ENCODE measurements around the gene PLPPR1. TPM values are rescaled to one million over a fixed set of nuclear protein-coding genes. Genes with fewer than 3 reads are reported as not detected.

PLPPR1 gene
- total and polyA plus RNA-seq, 2 experiments from 2014 or later = 1.3 to 3.7 TPM

DNA sequence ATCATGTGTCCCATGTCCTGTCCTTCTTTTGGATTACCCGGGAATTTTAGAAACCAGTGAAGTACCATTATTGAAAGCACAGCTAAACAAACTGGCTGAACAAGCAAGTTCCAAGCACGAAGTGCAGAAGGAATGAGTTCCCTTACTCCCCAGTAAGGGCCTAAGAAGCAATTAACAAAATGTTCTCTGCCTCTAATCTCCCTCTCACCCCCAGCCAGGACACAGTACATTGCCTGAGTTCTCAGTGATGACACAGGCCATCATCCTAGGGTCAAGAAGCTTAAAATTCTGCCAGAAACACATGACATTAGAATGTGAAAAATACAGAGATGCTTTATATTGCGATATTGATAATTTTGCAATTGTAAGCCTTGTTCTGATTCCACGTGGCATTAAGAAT is 118.0 kb downstream of the PLPPR1 start:
- no peaks in the 10 kb centered on the region for H3K27me3 Mint-ChIP-seq (ENCODE audit: insufficient read depth, low read depth, poor library complexity)
- Histone ChIP-seq H3K79me2 (replicated peaks; ENCODE audit: insufficient read depth) (no peaks in the 10 kb centered on the region), H3F3A (replicated peaks; ENCODE audit: low read depth) (no peaks in the 10 kb centered on the region), H3K4me1 (ENCODE audit: insufficient read depth) (peaks cover 19% of the 10 kb centered on the region), H3K4me2 (no peak overlapping the region), H4K20me1 (replicated peaks; ENCODE audit: insufficient read depth) (no peaks in the 10 kb centered on the region), H3K27me3 (ENCODE audit: insufficient read depth) (no peaks in the 10 kb centered on the region), H3K4me3 (no peak overlapping the region), H3K36me3 (ENCODE audit: insufficient read depth) (no peaks in the 10 kb centered on the region), H2AFZ (no peak overlapping the region), H3K9me2 (ENCODE audit: insufficient read depth) (peaks cover 2% of the 10 kb centered on the region; the same call in 1 of the 2 replicates), H3K27ac (ENCODE audit: low read depth) (no peak overlapping the region)
- DNase-seq (ENCODE audit: low spot score) (no peak), ATAC-seq (no peak)
- H3K4me1 Mint-ChIP-seq = peaks cover 25% of the 10 kb centered on the region
- peaks cover 11% of the 10 kb centered on the region; the same call in 2 of the 3 replicates for H3K36me3 Mint-ChIP-seq (ENCODE audit: low read depth)
- peaks cover 16% of the 10 kb centered on the region; the same call in 2 of the 3 replicates for H3K9me3 Mint-ChIP-seq
- no peak overlapping the region for H3K4me3 Mint-ChIP-seq
- no peak overlapping the region for H3K27ac Mint-ChIP-seq
- TF ChIP-seq, protein P1, sequence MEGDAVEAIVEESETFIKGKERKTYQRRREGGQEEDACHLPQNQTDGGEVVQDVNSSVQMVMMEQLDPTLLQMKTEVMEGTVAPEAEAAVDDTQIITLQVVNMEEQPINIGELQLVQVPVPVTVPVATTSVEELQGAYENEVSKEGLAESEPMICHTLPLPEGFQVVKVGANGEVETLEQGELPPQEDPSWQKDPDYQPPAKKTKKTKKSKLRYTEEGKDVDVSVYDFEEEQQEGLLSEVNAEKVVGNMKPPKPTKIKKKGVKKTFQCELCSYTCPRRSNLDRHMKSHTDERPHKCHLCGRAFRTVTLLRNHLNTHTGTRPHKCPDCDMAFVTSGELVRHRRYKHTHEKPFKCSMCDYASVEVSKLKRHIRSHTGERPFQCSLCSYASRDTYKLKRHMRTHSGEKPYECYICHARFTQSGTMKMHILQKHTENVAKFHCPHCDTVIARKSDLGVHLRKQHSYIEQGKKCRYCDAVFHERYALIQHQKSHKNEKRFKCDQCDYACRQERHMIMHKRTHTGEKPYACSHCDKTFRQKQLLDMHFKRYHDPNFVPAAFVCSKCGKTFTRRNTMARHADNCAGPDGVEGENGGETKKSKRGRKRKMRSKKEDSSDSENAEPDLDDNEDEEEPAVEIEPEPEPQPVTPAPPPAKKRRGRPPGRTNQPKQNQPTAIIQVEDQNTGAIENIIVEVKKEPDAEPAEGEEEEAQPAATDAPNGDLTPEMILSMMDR (conservative IDR thresholded peaks at IDR 0.05; ENCODE audit: low read depth in 2 of 2) = no peak
- TF ChIP-seq STAT1 (IDR thresholded peaks at IDR 0.05; ENCODE audit: unreplicated experiment) (no peak), EZH2 (IDR thresholded peaks at IDR 0.05; ENCODE audit: low read depth, unreplicated experiment) (no peak), EZH2phosphoT487 (IDR thresholded peaks at IDR 0.05; ENCODE audit: unreplicated experiment) (no peak), ZNF114 (CRISPR knock-in tag; IDR thresholded peaks at IDR 0.05) (no peak), NANOG (IDR thresholded peaks at IDR 0.05; ENCODE audit: borderline replicate concordance) (no peak), ZNF331 (CRISPR knock-in tag; IDR thresholded peaks at IDR 0.05; ENCODE audit: low read depth) (no peak), POLR2AphosphoS5 (IDR thresholded peaks at IDR 0.05; ENCODE audit: low read depth) (no peak), CREB1 (CRISPR knock-in tag; IDR thresholded peaks at IDR 0.05; ENCODE audit: low read depth) (no peak), JUNB (IDR thresholded peaks at IDR 0.05; ENCODE audit: unreplicated experiment) (no peak)
- TF ChIP-seq, protein P2, sequence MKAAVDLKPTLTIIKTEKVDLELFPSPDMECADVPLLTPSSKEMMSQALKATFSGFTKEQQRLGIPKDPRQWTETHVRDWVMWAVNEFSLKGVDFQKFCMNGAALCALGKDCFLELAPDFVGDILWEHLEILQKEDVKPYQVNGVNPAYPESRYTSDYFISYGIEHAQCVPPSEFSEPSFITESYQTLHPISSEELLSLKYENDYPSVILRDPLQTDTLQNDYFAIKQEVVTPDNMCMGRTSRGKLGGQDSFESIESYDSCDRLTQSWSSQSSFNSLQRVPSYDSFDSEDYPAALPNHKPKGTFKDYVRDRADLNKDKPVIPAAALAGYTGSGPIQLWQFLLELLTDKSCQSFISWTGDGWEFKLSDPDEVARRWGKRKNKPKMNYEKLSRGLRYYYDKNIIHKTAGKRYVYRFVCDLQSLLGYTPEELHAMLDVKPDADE (IDR thresholded peaks at IDR 0.05) = no peak
- TF ChIP-seq, protein P3, sequence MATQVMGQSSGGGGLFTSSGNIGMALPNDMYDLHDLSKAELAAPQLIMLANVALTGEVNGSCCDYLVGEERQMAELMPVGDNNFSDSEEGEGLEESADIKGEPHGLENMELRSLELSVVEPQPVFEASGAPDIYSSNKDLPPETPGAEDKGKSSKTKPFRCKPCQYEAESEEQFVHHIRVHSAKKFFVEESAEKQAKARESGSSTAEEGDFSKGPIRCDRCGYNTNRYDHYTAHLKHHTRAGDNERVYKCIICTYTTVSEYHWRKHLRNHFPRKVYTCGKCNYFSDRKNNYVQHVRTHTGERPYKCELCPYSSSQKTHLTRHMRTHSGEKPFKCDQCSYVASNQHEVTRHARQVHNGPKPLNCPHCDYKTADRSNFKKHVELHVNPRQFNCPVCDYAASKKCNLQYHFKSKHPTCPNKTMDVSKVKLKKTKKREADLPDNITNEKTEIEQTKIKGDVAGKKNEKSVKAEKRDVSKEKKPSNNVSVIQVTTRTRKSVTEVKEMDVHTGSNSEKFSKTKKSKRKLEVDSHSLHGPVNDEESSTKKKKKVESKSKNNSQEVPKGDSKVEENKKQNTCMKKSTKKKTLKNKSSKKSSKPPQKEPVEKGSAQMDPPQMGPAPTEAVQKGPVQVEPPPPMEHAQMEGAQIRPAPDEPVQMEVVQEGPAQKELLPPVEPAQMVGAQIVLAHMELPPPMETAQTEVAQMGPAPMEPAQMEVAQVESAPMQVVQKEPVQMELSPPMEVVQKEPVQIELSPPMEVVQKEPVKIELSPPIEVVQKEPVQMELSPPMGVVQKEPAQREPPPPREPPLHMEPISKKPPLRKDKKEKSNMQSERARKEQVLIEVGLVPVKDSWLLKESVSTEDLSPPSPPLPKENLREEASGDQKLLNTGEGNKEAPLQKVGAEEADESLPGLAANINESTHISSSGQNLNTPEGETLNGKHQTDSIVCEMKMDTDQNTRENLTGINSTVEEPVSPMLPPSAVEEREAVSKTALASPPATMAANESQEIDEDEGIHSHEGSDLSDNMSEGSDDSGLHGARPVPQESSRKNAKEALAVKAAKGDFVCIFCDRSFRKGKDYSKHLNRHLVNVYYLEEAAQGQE (IDR thresholded peaks at IDR 0.05; ENCODE audit: unreplicated experiment) = no peak
- TF ChIP-seq, protein P4, sequence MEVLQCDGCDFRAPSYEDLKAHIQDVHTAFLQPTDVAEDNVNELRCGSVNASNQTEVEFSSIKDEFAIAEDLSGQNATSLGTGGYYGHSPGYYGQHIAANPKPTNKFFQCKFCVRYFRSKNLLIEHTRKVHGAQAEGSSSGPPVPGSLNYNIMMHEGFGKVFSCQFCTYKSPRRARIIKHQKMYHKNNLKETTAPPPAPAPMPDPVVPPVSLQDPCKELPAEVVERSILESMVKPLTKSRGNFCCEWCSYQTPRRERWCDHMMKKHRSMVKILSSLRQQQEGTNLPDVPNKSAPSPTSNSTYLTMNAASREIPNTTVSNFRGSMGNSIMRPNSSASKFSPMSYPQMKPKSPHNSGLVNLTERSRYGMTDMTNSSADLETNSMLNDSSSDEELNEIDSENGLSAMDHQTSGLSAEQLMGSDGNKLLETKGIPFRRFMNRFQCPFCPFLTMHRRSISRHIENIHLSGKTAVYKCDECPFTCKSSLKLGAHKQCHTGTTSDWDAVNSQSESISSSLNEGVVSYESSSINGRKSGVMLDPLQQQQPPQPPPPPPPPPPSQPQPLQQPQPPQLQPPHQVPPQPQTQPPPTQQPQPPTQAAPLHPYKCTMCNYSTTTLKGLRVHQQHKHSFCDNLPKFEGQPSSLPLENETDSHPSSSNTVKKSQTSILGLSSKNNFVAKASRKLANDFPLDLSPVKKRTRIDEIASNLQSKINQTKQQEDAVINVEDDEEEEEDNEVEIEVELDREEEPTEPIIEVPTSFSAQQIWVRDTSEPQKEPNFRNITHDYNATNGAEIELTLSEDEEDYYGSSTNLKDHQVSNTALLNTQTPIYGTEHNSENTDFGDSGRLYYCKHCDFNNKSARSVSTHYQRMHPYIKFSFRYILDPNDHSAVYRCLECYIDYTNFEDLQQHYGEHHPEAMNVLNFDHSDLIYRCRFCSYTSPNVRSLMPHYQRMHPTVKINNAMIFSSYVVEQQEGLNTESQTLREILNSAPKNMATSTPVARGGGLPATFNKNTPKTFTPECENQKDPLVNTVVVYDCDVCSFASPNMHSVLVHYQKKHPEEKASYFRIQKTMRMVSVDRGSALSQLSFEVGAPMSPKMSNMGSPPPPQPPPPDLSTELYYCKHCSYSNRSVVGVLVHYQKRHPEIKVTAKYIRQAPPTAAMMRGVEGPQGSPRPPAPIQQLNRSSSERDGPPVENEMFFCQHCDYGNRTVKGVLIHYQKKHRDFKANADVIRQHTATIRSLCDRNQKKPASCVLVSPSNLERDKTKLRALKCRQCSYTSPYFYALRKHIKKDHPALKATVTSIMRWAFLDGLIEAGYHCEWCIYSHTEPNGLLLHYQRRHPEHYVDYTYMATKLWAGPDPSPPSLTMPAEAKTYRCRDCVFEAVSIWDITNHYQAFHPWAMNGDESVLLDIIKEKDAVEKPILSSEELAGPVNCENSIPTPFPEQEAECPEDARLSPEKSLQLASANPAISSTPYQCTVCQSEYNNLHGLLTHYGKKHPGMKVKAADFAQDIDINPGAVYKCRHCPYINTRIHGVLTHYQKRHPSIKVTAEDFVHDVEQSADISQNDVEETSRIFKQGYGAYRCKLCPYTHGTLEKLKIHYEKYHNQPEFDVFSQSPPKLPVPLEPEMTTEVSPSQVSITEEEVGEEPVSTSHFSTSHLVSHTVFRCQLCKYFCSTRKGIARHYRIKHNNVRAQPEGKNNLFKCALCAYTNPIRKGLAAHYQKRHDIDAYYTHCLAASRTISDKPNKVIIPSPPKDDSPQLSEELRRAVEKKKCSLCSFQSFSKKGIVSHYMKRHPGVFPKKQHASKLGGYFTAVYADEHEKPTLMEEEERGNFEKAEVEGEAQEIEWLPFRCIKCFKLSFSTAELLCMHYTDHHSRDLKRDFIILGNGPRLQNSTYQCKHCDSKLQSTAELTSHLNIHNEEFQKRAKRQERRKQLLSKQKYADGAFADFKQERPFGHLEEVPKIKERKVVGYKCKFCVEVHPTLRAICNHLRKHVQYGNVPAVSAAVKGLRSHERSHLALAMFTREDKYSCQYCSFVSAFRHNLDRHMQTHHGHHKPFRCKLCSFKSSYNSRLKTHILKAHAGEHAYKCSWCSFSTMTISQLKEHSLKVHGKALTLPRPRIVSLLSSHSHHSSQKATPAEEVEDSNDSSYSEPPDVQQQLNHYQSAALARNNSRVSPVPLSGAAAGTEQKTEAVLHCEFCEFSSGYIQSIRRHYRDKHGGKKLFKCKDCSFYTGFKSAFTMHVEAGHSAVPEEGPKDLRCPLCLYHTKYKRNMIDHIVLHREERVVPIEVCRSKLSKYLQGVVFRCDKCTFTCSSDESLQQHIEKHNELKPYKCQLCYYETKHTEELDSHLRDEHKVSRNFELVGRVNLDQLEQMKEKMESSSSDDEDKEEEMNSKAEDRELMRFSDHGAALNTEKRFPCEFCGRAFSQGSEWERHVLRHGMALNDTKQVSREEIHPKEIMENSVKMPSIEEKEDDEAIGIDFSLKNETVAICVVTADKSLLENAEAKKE (CRISPR knock-in tag; IDR thresholded peaks at IDR 0.05) = no peak

Measured in GM23338 (cell line).